Thoracic aorta endothelial cell (primary cell): Measurements from ENCODE around the gene IGFL2. TPM values are rescaled to one million over a fixed set of nuclear protein-coding genes. Genes with fewer than 3 reads are reported as not detected.

Experiments used
- total RNA-seq: library from RNA; depleted of rRNA; stranded (reverse); fragments of >200 nt; gene quantifications from 2 replicates; pipeline ENCODE4 v1.2.3, GENCODE V29; 2012

The IGFL2 gene
- not detected in 2 replicates for total RNA-seq

DNA sequence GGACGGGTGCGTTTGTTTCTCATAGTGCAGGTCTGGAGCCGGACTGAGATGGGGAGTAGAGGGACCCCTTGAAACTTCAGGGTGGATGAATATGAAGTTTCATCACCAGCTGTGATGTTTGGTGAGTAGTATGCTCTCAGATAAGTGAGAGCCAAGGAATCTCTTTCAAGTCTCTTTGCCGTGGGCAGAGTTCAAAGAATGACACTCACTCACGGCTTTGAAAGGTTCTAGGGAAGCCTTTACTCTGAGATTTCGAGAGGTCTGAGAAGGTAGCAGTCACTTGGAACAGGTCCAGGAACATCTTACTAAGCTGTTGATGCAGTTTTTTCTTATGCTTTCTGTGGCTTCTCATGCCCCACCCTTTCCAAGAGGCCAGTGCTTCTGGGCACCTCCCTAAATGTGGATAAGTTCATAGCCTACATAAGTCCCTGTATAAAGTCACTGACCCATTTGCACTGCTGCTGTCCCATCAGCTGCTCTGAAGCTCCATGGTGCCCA is at the start of gene IGFL2:
Gene IGFL2, plus strand, starts transcription at position 448 of the 498 bp plus-strand sequence. Its CDS starts 41 bp downstream, at position 489.

GRCh38 chr19:46124638-46125115 is 23.4 kb upstream of the IGFL2 start, which contains the start of gene IGFL3:
IGFL3 (minus strand) TSS chr19:46124688; CDS start chr19:46124649, 39 bp downstream.

Other genes with a start within 250 kb of the IGFL2 start
- 2.4 and 2.7 TPM in 2 replicates for gene MYPOP, start 245.6 kb upstream of the IGFL2 start, total RNA-seq
- gene NANOS2, start 233.5 kb upstream of the IGFL2 start, total RNA-seq = not detected in 2 replicates
- gene NOVA2, start 174.4 kb upstream of the IGFL2 start, total RNA-seq = 8.5 and 16.4 TPM in 2 replicates
- 6.0 and 6.8 TPM in 2 replicates for gene CCDC61, start 152.8 kb upstream of the IGFL2 start, total RNA-seq
- gene PGLYRP1, start 125.2 kb upstream of the IGFL2 start, total RNA-seq = not detected in 2 replicates
- gene IGFL4, start 107.2 kb upstream of the IGFL2 start, total RNA-seq = 0.13 TPM in 1 of 2 replicates, not detected in the other
- not detected in 2 replicates for gene IGFL3, start 23.6 kb upstream of the IGFL2 start, total RNA-seq
- gene IGFL1, start 81.5 kb downstream of the IGFL2 start, total RNA-seq = not detected in 2 replicates
- gene HIF3A, start 148.8 kb downstream of the IGFL2 start, total RNA-seq = 2.1 and 9.0 TPM in 2 replicates
- gene PPP5C, start 198.8 kb downstream of the IGFL2 start, total RNA-seq = 76.2 and 91.0 TPM in 2 replicates